K562 (cell line): ENCODE data around the gene ZBTB49. TPM values are rescaled to one million over a fixed set of nuclear protein-coding genes. Genes with fewer than 3 reads are reported as not detected.

ENCODE experiments used
- ATAC-seq: fragments of 200-7000 bp; cut with Tn5 transposase; 3 replicates; pipeline ENCODE4 v1.9.1; 2020; ENCODE audit warnings: moderate library complexity
- BruUV-seq: library from RNA; stranded (reverse); fragments of 400-500 nt; replicated peaks from 2 replicates; lab custom pipeline; 2021; lab: Mats Ljungman, UMichigan
- CTCF ChIA-PET: fragments of 300-600 bp; formaldehyde crosslinking; extraction: SDS; loops from one replicate; lab custom pipeline; 2021; ENCODE audit warnings: low intra/inter-chr PET ratio; lab: Yijun Ruan, JAX
- POLR2A ChIA-PET: fragments of 300-600, 350-650 bp; sonication (Branson Sonifier 250); formaldehyde crosslinking; extraction: SDS; loops from one replicate; lab custom pipeline; 2021; ENCODE audit warnings: antibody characterized with exemption, inconsistent platforms; lab: Yijun Ruan, JAX
- DNase-seq, 4 experiments: peaks; one replicate each; pipeline versions ENCODE4 v3.0.0 to v3.0.0-alpha.2; 2011 to 2018; ENCODE audit warnings: low spot score in 3 of 4, mixed read lengths in 3 of 4; ENCODE audit errors: extremely low read depth in 1 of 4
- FAIRE-seq: peaks from 2 replicates; lab custom pipeline; 2011; peaks lifted over from hg19 to GRCh38; lab: Jason Lieb, UNC
- H2AFZ ChIP-seq: 2 replicates; pipeline ENCODE4 v1.6.0; 2011; ENCODE audit warnings: low read depth, low read length, control low read depth, inconsistent platforms
- H3K27ac ChIP-seq: fragments of 200-600 bp; 3 replicates; pipeline ENCODE4 v1.8.0; 2011; ENCODE audit warnings: low read depth, mild to moderate bottlenecking, control low read depth, inconsistent platforms, low read length, moderate library complexity, mixed read lengths; ENCODE audit errors: extremely low read depth
- H3K27me3 ChIP-seq, 2 experiments: fragments of 300-600 bp in 1 of 2; 2 replicates in 1 of 2; 3 replicates in 1 of 2; pipeline versions ENCODE4 v1.6.0 to v1.8.0; 2011; ENCODE audit warnings: inconsistent platforms in 2 of 2, low read length in 2 of 2, mild to moderate bottlenecking in 1 of 2, mixed read lengths in 1 of 2, moderate library complexity in 1 of 2; ENCODE audit not compliant: control insufficient read depth in 2 of 2, insufficient read depth in 2 of 2
- H3K36me3 ChIP-seq: fragments of 300-600 bp; 3 replicates; pipeline ENCODE4 v1.8.0; 2011; ENCODE audit warnings: mild to moderate bottlenecking, low read length, inconsistent platforms; ENCODE audit not compliant: control insufficient read depth, insufficient read depth
- H3K4me1 ChIP-seq, 2 experiments: fragments of 200-600 bp in 1 of 2; replicated peaks in 1 of 2; 2 replicates in 1 of 2; 3 replicates in 1 of 2; pipeline versions ENCODE4 v1.5.1 to v1.8.0; 2011; ENCODE audit warnings: inconsistent platforms in 2 of 2, low read length in 2 of 2, mild to moderate bottlenecking in 1 of 2, mixed read lengths in 1 of 2, moderate library complexity in 1 of 2; ENCODE audit not compliant: control insufficient read depth in 2 of 2, insufficient read depth in 2 of 2
- H3K4me2 ChIP-seq: 2 replicates; pipeline ENCODE4 v1.6.1; 2011; ENCODE audit warnings: low read length, control low read depth, inconsistent platforms, mixed read lengths; ENCODE audit not compliant: insufficient read depth
- H3K4me3 ChIP-seq: fragments of 200-600 bp; sonication (generic), shearing (Covaris generic); 2 replicates; pipeline ENCODE4 v1.5.1; 2016; ENCODE audit warnings: control low read depth, inconsistent platforms
- H3K79me2 ChIP-seq: fragments of 200-600 bp; 3 replicates; pipeline ENCODE4 v1.8.0; 2011; ENCODE audit warnings: low read length, inconsistent platforms; ENCODE audit not compliant: control insufficient read depth, insufficient read depth
- H3K9ac ChIP-seq, 2 experiments: 2 replicates each; pipeline versions ENCODE4 v1.6.0 to v1.6.1; 2011; ENCODE audit warnings: low read depth in 2 of 2, low read length in 2 of 2, control low read depth in 1 of 2, inconsistent platforms in 1 of 2, mild to moderate bottlenecking in 1 of 2, mixed read lengths in 1 of 2; ENCODE audit not compliant: insufficient read depth in 1 of 2
- H3K9me1 ChIP-seq: one replicate; pipeline ENCODE4 v1.6.0; 2011; ENCODE audit warnings: inconsistent platforms, mild to moderate bottlenecking, low read length, moderate library complexity; ENCODE audit not compliant: control insufficient read depth, insufficient read depth
- H3K9me3 ChIP-seq: replicated peaks from 2 replicates; pipeline ENCODE4 v1.5.1; 2011; ENCODE audit warnings: low read depth, low read length, inconsistent platforms; ENCODE audit not compliant: control insufficient read depth, insufficient read depth
- H4K20me1 ChIP-seq: replicated peaks from 2 replicates; pipeline ENCODE4 v1.6.1; 2011; ENCODE audit warnings: low read length, inconsistent platforms, mixed read lengths; ENCODE audit not compliant: control insufficient read depth, insufficient read depth
- C11orf30 ChIP-seq: fragments of 450-650 bp; IDR thresholded peaks from 2 replicates; pipeline ENCODE4 v1.6.1; 2016; ENCODE audit warnings: low read depth, mild to moderate bottlenecking
- CC2D1A ChIP-seq: fragments of 450-650 bp; IDR thresholded peaks from 2 replicates; pipeline ENCODE4 v1.6.1; 2017; ENCODE audit warnings: mild to moderate bottlenecking
- PHB2 ChIP-seq: fragments of 450-650 bp; IDR thresholded peaks from 2 replicates; pipeline ENCODE4 v1.6.1; 2017; ENCODE audit warnings: low read depth
- RAD21 ChIP-seq, 2 experiments: fragments of 250-450 bp in 1 of 2; fragments of 450-650 bp in 1 of 2; sonication (Bioruptor Pico) in 1 of 2; formaldehyde crosslinking in 1 of 2; IDR thresholded peaks in 1 of 2; conservative IDR thresholded peaks in 1 of 2; 2 replicates each; pipeline versions ENCODE4 v1.4.0 to v1.8.0; 2020 to 2022; ENCODE audit warnings: mild to moderate bottlenecking in 2 of 2, moderate library complexity in 1 of 2
- SMARCA5 ChIP-seq: fragments of 450-650 bp; IDR thresholded peaks from 2 replicates; pipeline ENCODE4 v1.6.1; 2016
- ZFX ChIP-seq: sonication (generic); formaldehyde crosslinking; IDR thresholded peaks from 2 replicates; pipeline ENCODE4 v1.8.0; 2022; ENCODE audit warnings: mild to moderate bottlenecking, missing genetic modification reagents, moderate library complexity
- ZNF184 ChIP-seq: sonication (generic); formaldehyde crosslinking; IDR thresholded peaks from 2 replicates; pipeline ENCODE4 v1.5.0; 2020; ENCODE audit warnings: missing genetic modification reagents
- WGBS: fragments of 100-300 bp; shearing (Covaris generic); methylation state at CpG from one replicate; pipeline ENCODE4 v1.1.6; 2016; ENCODE audit warnings: low coverage, mixed read lengths; ENCODE audit not compliant: insufficient coverage; ENCODE audit errors: missing lambda C conversion rate; 5-methylcytosine and 5-hydroxymethylcytosine counted together
- in situ Hi-C: fragments of 300-500 bp; cut with MboI; formaldehyde crosslinking; loops from 4 replicates; pipeline ENCODE4 v1.15.0; 2018; ENCODE audit warnings: inconsistent platforms, mixed read lengths
- intact Hi-C: fragments of 100-400 bp; cut with micrococcal nuclease; formaldehyde crosslinking; loops from 2 replicates; pipeline ENCODE4 v1.14.2; 2022
- polyA plus RNA-seq, 8 experiments: library from polyadenylated mRNA; depleted of rRNA in 4 of 8; stranded (reverse) in 5 of 8; unstranded in 3 of 8; fragments of >200 nt; fragmentation: Nextera tagmentation in 2 of 8; fragmentation: Illumina TruSeq in 1 of 8; extraction: Ambion mirVana in 2 of 8; extraction: Trizol in 1 of 8; gene quantifications; 2 replicates each; pipeline versions ENCODE4 v1.2.1 to v1.2.3, GENCODE V29; 2011 to 2014; ENCODE audit warnings: inconsistent platforms in 1 of 8, missing spikeins in 1 of 8
- total RNA-seq, 7 experiments: library from RNA; depleted of rRNA in 6 of 7; stranded (reverse); fragments of >200 nt in 6 of 7; fragmentation: Illumina TruSeq in 2 of 7; extraction: Trizol in 2 of 7; gene quantifications; 2 replicates each; pipeline versions ENCODE4 v1.2.1 to v1.2.3, GENCODE V29; 2011 to 2021; ENCODE audit warnings: low replicate concordance in 1 of 7
- TF ChIP-seq, protein P1 (sequence below), 2 experiments: fragments of 450-650 bp; formaldehyde crosslinking in 1 of 2; IDR thresholded peaks; 2 replicates each; pipeline versions ENCODE4 v1.4.0 to v1.6.1; 2014 to 2020; ENCODE audit warnings: mild to moderate bottlenecking in 2 of 2, borderline replicate concordance in 1 of 2, low read depth in 1 of 2
- TF ChIP-seq, protein P2 (sequence below): sonication (generic); formaldehyde crosslinking; IDR thresholded peaks from 2 replicates; pipeline ENCODE4 v1.9.0; 2022; ENCODE audit warnings: mild to moderate bottlenecking, missing genetic modification reagents
- TF ChIP-seq, protein P3 (sequence below): fragments of 200-800 bp; sonication (Bioruptor generic); IDR thresholded peaks from 2 replicates; pipeline ENCODE4 v1.6.1; 2017; ENCODE audit warnings: missing genetic modification characterization, missing compliant biosample characterization

Gene ZBTB49
- total and polyA plus RNA-seq, 9 of the 15 experiments (the other 6 are each of a cell fraction or from before 2014, with no cell fraction given) = 0.49 to 8.0 (median 4.2) TPM

DNA sequence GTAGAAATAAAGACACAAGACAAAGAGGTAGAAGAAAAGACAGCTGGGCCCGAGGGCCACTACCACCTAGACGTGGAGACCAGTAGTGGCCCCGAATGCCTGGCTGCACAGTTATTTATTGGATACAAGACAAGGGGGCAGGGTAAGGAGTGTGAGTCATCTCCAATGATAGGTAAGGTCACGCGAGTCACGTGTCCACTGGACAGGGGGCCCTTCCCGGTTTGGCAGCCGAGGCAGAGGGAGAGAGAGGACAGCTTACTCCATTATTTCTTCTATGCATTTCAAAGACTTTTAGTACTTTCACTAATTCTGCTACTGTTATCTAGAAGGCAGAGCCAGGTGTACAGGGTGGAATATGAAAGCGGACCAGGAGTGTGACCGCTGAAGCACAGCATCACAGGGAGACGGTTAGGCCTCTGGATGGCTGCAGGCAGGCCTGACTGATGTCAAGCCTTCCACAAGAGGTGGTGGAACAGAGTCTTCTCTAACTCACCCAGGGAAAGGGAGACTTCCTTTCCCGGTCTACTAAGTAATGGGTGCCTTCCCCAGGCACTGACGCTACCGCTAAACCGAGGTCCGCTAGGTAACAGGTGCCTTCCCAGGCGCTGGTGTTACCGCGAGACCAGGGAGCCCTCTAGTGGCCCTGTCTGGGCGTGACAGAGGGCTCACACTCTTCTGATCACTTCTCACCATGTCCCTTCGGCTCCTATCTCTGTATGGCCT lies 44.9 kb downstream of the ZBTB49 start:
- DNase-seq (peak; percentile 55 to 84 (median 59)), ATAC-seq (peak; percentile 86), FAIRE-seq (peak; percentile 70)
- H3K27ac ChIP-seq = no peak overlapping the region
- no peaks in the 10 kb centered on the region for H3K79me2 ChIP-seq
- H3K4me2 ChIP-seq = peak overlapping the region; percentile 63
- no peak overlapping the region for H3K4me3 ChIP-seq
- H3K27me3 ChIP-seq = peaks cover 0 to 4% of the 10 kb centered on the region in 2 experiments; a peak in 1 of 5 replicates
- no TSS peak for BruUV-seq
- H3K4me1 ChIP-seq = peaks cover 13 to 16% of the 10 kb centered on the region in 2 experiments; a peak in 4 of 5 replicates
- WGBS = 11% methylated on average over 19 of the region's 21 CpGs
- H2AFZ ChIP-seq = peak overlapping the region; percentile 70; the same call in 1 of the 2 replicates
- H3K36me3 ChIP-seq = no peaks in the 10 kb centered on the region
- CTCF ChIA-PET = interaction anchor here (0.6 to 1.8 kb wide), 4 partner anchors 62 to 347 kb away, joined by 3 to 14 read pairs (median 5); no protein-coding TSS in a partner anchor
- POLR2A ChIA-PET = interaction anchor here (0.6 to 0.7 kb wide), 2 partner anchors 12 to 67 kb away, joined by 3 read pairs; no protein-coding TSS in a partner anchor
- H4K20me1 ChIP-seq = no peaks in the 10 kb centered on the region
- intact Hi-C loops (loop anchor here (1.0 kb wide), 2 partner anchors 75 to 83 kb away; no protein-coding TSS in a partner anchor), in situ Hi-C loops (loop anchor here (5.0 kb wide), 1 partner anchor 83 kb away; no protein-coding TSS in a partner anchor)
- no peaks in the 10 kb centered on the region for H3K9me1 ChIP-seq
- no peaks in the 10 kb centered on the region for H3K9me3 ChIP-seq
- H3K9ac ChIP-seq = no peak overlapping the region
- TF ChIP-seq RAD21 (CRISPR knock-in tag; conservative IDR thresholded peaks at IDR 0.05 in 1 of 2, IDR thresholded peaks at IDR 0.05 in 1 of 2) = peak; percentile 78 to 93
- no peak for TF ChIP-seq PHB2
- 0 out of 2 replicates have a peak, but pooled peaks have one; percentile 22 for TF ChIP-seq ZFX (CRISPR knock-in tag)
- TF ChIP-seq, protein P1, sequence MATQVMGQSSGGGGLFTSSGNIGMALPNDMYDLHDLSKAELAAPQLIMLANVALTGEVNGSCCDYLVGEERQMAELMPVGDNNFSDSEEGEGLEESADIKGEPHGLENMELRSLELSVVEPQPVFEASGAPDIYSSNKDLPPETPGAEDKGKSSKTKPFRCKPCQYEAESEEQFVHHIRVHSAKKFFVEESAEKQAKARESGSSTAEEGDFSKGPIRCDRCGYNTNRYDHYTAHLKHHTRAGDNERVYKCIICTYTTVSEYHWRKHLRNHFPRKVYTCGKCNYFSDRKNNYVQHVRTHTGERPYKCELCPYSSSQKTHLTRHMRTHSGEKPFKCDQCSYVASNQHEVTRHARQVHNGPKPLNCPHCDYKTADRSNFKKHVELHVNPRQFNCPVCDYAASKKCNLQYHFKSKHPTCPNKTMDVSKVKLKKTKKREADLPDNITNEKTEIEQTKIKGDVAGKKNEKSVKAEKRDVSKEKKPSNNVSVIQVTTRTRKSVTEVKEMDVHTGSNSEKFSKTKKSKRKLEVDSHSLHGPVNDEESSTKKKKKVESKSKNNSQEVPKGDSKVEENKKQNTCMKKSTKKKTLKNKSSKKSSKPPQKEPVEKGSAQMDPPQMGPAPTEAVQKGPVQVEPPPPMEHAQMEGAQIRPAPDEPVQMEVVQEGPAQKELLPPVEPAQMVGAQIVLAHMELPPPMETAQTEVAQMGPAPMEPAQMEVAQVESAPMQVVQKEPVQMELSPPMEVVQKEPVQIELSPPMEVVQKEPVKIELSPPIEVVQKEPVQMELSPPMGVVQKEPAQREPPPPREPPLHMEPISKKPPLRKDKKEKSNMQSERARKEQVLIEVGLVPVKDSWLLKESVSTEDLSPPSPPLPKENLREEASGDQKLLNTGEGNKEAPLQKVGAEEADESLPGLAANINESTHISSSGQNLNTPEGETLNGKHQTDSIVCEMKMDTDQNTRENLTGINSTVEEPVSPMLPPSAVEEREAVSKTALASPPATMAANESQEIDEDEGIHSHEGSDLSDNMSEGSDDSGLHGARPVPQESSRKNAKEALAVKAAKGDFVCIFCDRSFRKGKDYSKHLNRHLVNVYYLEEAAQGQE (IDR thresholded peaks at IDR 0.05; ENCODE audit: borderline replicate concordance) = peak; percentile 76
- TF ChIP-seq, protein P1 (CRISPR knock-in tag; IDR thresholded peaks at IDR 0.05; ENCODE audit: low read depth) = no peak
- no peak for TF ChIP-seq SMARCA5
- 0 out of 2 replicates have a peak, but pooled peaks have one; percentile 35 for TF ChIP-seq CC2D1A
- TF ChIP-seq C11orf30 = no peak
- TF ChIP-seq, protein P2, sequence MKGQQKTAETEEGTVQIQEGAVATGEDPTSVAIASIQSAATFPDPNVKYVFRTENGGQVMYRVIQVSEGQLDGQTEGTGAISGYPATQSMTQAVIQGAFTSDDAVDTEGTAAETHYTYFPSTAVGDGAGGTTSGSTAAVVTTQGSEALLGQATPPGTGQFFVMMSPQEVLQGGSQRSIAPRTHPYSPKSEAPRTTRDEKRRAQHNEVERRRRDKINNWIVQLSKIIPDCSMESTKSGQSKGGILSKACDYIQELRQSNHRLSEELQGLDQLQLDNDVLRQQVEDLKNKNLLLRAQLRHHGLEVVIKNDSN = peak; percentile 73
- TF ChIP-seq, protein P3, sequence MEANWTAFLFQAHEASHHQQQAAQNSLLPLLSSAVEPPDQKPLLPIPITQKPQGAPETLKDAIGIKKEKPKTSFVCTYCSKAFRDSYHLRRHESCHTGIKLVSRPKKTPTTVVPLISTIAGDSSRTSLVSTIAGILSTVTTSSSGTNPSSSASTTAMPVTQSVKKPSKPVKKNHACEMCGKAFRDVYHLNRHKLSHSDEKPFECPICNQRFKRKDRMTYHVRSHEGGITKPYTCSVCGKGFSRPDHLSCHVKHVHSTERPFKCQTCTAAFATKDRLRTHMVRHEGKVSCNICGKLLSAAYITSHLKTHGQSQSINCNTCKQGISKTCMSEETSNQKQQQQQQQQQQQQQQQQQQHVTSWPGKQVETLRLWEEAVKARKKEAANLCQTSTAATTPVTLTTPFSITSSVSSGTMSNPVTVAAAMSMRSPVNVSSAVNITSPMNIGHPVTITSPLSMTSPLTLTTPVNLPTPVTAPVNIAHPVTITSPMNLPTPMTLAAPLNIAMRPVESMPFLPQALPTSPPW (CRISPR knock-in tag) = no peak
- no peak for TF ChIP-seq ZNF184
